ENCODE measurements around the gene PMM1. TPM values are rescaled to one million over a fixed set of nuclear protein-coding genes. Genes with fewer than 3 reads are reported as not detected.
A peak's percentile ranks its signal among the peaks of the same experiment; 100 is the strongest.

PMM1 gene
- total RNA-seq, 1 donor from 2014 or later: 35.5 TPM

GRCh38 chr22:41587347-41587723 lies 2.3 kb downstream of the PMM1 start:
- peaks cover 5% of the 10 kb centered on the region for H3K36me3 Mint-ChIP-seq
- peak overlapping the region; percentile 68 for H3K27ac Mint-ChIP-seq
- no peak for TF ChIP-seq CTCF (conservative IDR thresholded peaks at IDR 0.05)
- H3K4me3 Mint-ChIP-seq: peak overlapping the region; percentile 94
- H3K27me3 Mint-ChIP-seq: no peaks in the 10 kb centered on the region
- DNase-seq (ENCODE audit: extremely low spot score, unreplicated experiment): no peak
- H3K4me1 Mint-ChIP-seq (ENCODE audit: unreplicated experiment): peaks cover 6% of the 10 kb centered on the region
- no peaks in the 10 kb centered on the region for H3K9me3 Mint-ChIP-seq

GRCh38 chr22:41585898-41586297 lies 3.7 kb downstream of the PMM1 start:
- H3K36me3 Mint-ChIP-seq: peaks cover 7% of the 10 kb centered on the region
- H3K9me3 Mint-ChIP-seq: no peaks in the 10 kb centered on the region
- no peaks in the 10 kb centered on the region for H3K27me3 Mint-ChIP-seq
- no peak overlapping the region for H3K27ac Mint-ChIP-seq
- DNase-seq (ENCODE audit: extremely low spot score, unreplicated experiment): no peak
- H3K4me3 Mint-ChIP-seq: no peak overlapping the region
- TF ChIP-seq CTCF (conservative IDR thresholded peaks at IDR 0.05): no peak
- H3K4me1 Mint-ChIP-seq (ENCODE audit: unreplicated experiment): peaks cover 6% of the 10 kb centered on the region

GRCh38 chr22:41584881-41585280 lies 4.8 kb downstream of the PMM1 start:
- Mint-ChIP-seq H3K9me3 (no peaks in the 10 kb centered on the region), H3K4me1 (ENCODE audit: unreplicated experiment) (peaks cover 5% of the 10 kb centered on the region), H3K36me3 (peaks cover 7% of the 10 kb centered on the region), H3K27me3 (no peaks in the 10 kb centered on the region), H3K27ac (no peak overlapping the region), H3K4me3 (no peak overlapping the region)
- TF ChIP-seq CTCF (conservative IDR thresholded peaks at IDR 0.05): no peak
- DNase-seq (ENCODE audit: extremely low spot score, unreplicated experiment): no peak

GRCh38 chr22:41582694-41583093 lies 6.9 kb downstream of the PMM1 start:
- Mint-ChIP-seq H3K9me3 (no peaks in the 10 kb centered on the region), H3K27me3 (no peaks in the 10 kb centered on the region), H3K27ac (peak overlapping the region; percentile 3), H3K4me1 (ENCODE audit: unreplicated experiment) (no peaks in the 10 kb centered on the region), H3K36me3 (peaks cover 7% of the 10 kb centered on the region), H3K4me3 (no peak overlapping the region)
- no peak for DNase-seq (ENCODE audit: extremely low spot score, unreplicated experiment)
- no peak for TF ChIP-seq CTCF (conservative IDR thresholded peaks at IDR 0.05)

GRCh38 chr22:41579997-41580355 lies 9.7 kb downstream of the PMM1 start:
- Mint-ChIP-seq H3K27ac (no peak overlapping the region), H3K9me3 (no peaks in the 10 kb centered on the region), H3K27me3 (no peaks in the 10 kb centered on the region), H3K4me1 (ENCODE audit: unreplicated experiment) (peaks cover 3% of the 10 kb centered on the region), H3K36me3 (peaks cover 13% of the 10 kb centered on the region), H3K4me3 (no peak overlapping the region)
- no peak for TF ChIP-seq CTCF (conservative IDR thresholded peaks at IDR 0.05)
- DNase-seq (ENCODE audit: extremely low spot score, unreplicated experiment): no peak
